Measurements from ENCODE around the gene C10orf67. TPM values are rescaled to one million over a fixed set of nuclear protein-coding genes. Genes with fewer than 3 reads are reported as not detected.

Gene C10orf67
- total and polyA plus RNA-seq, 9 of the 15 experiments (the other 6 are each of a cell fraction or from before 2014, with no cell fraction given), result not detected

DNA sequence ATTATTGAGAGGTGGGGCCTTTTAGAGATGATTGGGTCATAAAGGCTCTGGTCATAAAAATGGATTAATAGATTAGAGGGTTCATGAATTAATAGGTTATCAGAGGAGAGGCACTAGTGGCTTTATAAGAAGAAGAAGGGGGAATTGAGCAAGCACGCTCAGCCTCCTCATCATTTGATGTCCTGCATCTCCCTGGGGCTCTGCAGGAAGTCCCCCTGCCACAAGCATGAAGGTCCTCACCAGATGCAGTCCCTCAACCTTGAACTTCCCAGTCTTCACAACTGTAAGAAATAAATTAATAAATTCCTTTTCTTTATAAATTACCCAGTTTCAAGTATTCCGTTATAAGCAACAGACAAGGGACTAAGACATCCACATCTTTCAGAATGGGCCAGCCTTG is 17.1 kb upstream of the C10orf67 start:
- Histone ChIP-seq H4K20me1 (replicated peaks; ENCODE audit: control insufficient read depth, insufficient read depth, low read length) (no peaks in the 10 kb centered on the region), H2AFZ (ENCODE audit: low read depth, low read length) (no peak overlapping the region), H3K4me3 (no peak overlapping the region), H3K9me3 (replicated peaks; ENCODE audit: control insufficient read depth, insufficient read depth, low read depth, low read length) (no peaks in the 10 kb centered on the region), H3K4me2 (ENCODE audit: insufficient read depth, low read length) (no peak overlapping the region), H3K79me2 (ENCODE audit: control insufficient read depth, insufficient read depth, low read length) (no peaks in the 10 kb centered on the region), H3K4me1 (replicated peaks in 1 of 2; ENCODE audit: control insufficient read depth in 2 of 2, insufficient read depth in 2 of 2, low read length in 2 of 2) (no peaks in the 10 kb centered on the region), H3K27me3 (ENCODE audit: control insufficient read depth in 2 of 2, insufficient read depth in 2 of 2, low read length in 2 of 2) (no peaks in the 10 kb centered on the region), H3K9ac (ENCODE audit: insufficient read depth in 1 of 2, low read depth in 2 of 2, low read length in 2 of 2) (no peak overlapping the region), H3K36me3 (ENCODE audit: control insufficient read depth, insufficient read depth, low read length) (no peaks in the 10 kb centered on the region), H3K27ac (ENCODE audit: extremely low read depth, low read depth, low read length) (no peak overlapping the region), H3K9me1 (ENCODE audit: control insufficient read depth, insufficient read depth, low read length) (no peaks in the 10 kb centered on the region)
- ChIA-PET CTCF (ENCODE audit: low intra/inter-chr PET ratio) (no interaction called here), POLR2A (no interaction called here)
- DNase-seq (ENCODE audit: extremely low read depth in 1 of 4, low spot score in 3 of 4) (no peak), ATAC-seq (no peak), FAIRE-seq (no peak)
- TF ChIP-seq, protein P1, sequence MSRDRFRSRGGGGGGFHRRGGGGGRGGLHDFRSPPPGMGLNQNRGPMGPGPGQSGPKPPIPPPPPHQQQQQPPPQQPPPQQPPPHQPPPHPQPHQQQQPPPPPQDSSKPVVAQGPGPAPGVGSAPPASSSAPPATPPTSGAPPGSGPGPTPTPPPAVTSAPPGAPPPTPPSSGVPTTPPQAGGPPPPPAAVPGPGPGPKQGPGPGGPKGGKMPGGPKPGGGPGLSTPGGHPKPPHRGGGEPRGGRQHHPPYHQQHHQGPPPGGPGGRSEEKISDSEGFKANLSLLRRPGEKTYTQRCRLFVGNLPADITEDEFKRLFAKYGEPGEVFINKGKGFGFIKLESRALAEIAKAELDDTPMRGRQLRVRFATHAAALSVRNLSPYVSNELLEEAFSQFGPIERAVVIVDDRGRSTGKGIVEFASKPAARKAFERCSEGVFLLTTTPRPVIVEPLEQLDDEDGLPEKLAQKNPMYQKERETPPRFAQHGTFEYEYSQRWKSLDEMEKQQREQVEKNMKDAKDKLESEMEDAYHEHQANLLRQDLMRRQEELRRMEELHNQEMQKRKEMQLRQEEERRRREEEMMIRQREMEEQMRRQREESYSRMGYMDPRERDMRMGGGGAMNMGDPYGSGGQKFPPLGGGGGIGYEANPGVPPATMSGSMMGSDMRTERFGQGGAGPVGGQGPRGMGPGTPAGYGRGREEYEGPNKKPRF (IDR thresholded peaks at IDR 0.05; ENCODE audit: low read depth, low read length), result no peak
- TF ChIP-seq, protein P2, sequence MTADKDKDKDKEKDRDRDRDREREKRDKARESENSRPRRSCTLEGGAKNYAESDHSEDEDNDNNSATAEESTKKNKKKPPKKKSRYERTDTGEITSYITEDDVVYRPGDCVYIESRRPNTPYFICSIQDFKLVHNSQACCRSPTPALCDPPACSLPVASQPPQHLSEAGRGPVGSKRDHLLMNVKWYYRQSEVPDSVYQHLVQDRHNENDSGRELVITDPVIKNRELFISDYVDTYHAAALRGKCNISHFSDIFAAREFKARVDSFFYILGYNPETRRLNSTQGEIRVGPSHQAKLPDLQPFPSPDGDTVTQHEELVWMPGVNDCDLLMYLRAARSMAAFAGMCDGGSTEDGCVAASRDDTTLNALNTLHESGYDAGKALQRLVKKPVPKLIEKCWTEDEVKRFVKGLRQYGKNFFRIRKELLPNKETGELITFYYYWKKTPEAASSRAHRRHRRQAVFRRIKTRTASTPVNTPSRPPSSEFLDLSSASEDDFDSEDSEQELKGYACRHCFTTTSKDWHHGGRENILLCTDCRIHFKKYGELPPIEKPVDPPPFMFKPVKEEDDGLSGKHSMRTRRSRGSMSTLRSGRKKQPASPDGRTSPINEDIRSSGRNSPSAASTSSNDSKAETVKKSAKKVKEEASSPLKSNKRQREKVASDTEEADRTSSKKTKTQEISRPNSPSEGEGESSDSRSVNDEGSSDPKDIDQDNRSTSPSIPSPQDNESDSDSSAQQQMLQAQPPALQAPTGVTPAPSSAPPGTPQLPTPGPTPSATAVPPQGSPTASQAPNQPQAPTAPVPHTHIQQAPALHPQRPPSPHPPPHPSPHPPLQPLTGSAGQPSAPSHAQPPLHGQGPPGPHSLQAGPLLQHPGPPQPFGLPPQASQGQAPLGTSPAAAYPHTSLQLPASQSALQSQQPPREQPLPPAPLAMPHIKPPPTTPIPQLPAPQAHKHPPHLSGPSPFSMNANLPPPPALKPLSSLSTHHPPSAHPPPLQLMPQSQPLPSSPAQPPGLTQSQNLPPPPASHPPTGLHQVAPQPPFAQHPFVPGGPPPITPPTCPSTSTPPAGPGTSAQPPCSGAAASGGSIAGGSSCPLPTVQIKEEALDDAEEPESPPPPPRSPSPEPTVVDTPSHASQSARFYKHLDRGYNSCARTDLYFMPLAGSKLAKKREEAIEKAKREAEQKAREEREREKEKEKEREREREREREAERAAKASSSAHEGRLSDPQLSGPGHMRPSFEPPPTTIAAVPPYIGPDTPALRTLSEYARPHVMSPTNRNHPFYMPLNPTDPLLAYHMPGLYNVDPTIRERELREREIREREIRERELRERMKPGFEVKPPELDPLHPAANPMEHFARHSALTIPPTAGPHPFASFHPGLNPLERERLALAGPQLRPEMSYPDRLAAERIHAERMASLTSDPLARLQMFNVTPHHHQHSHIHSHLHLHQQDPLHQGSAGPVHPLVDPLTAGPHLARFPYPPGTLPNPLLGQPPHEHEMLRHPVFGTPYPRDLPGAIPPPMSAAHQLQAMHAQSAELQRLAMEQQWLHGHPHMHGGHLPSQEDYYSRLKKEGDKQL (CRISPR knock-in tag; IDR thresholded peaks at IDR 0.05; ENCODE audit: borderline replicate concordance), result no peak
- TF ChIP-seq ZNF174 (CRISPR knock-in tag; IDR thresholded peaks at IDR 0.05) (no peak), NELFE (IDR thresholded peaks at IDR 0.05; ENCODE audit: insufficient read depth, insufficient read length) (no peak), DPF2 (IDR thresholded peaks at IDR 0.05) (no peak), ATF1 (CRISPR knock-in tag; IDR thresholded peaks at IDR 0.05) (no peak), ATF1 (tag; IDR thresholded peaks at IDR 0.05) (no peak), RCOR1 (IDR thresholded peaks at IDR 0.05; ENCODE audit: borderline replicate concordance in 1 of 2, low read depth in 2 of 2, low read length in 2 of 2) (no peak)
- in situ Hi-C loops (cut with MboI), result no loop called here
- intact Hi-C loops (cut with micrococcal nuclease), result no loop called here
- BruUV-seq (replicated peaks), result no TSS peak
- 0% methylated on average over 2 of the region's 2 CpGs for WGBS (ENCODE audit: insufficient coverage, low coverage, missing lambda C conversion rate)

All from K562 (cell line).